ENCODE results near the gene SH3TC1.

DNA sequence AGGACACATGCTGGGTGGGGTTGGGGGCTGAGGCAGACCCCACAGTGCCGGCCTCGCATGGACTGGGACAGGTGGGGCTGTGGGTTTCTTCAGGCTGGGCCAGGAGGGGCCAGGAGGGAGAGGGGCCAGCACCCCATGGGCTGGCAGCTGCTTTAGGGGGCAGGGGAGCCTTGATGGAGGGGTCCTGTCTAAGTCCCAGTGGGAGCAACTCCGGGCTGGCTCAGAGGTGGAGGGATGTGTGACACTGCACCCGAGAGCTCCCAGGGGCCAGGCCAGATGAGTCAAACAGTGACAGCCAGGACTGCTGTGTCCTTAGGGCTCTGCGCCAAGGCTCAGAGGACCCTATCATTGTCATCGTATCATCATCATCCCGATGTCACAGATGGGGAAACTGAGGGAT is 36.1 kb upstream of the SH3TC1 start:
- TF ChIP-seq NKX3-1 (CRISPR knock-in tag; IDR thresholded peaks at IDR 0.05) (no peak), ZSCAN12 (CRISPR knock-in tag; IDR thresholded peaks at IDR 0.05) (no peak), MAFK (conservative IDR thresholded peaks at IDR 0.05 in 1 of 2, IDR thresholded peaks at IDR 0.05 in 1 of 2; ENCODE audit: low read length in 2 of 2) (no peak), ELF4 (CRISPR knock-in tag; IDR thresholded peaks at IDR 0.05; ENCODE audit: borderline replicate concordance) (no peak), MXI1 (IDR thresholded peaks at IDR 0.05; ENCODE audit: borderline replicate concordance, low read depth, low read length) (no peak), ARNTL (CRISPR knock-in tag; IDR thresholded peaks at IDR 0.05) (no peak)
- TF ChIP-seq, protein P1, sequence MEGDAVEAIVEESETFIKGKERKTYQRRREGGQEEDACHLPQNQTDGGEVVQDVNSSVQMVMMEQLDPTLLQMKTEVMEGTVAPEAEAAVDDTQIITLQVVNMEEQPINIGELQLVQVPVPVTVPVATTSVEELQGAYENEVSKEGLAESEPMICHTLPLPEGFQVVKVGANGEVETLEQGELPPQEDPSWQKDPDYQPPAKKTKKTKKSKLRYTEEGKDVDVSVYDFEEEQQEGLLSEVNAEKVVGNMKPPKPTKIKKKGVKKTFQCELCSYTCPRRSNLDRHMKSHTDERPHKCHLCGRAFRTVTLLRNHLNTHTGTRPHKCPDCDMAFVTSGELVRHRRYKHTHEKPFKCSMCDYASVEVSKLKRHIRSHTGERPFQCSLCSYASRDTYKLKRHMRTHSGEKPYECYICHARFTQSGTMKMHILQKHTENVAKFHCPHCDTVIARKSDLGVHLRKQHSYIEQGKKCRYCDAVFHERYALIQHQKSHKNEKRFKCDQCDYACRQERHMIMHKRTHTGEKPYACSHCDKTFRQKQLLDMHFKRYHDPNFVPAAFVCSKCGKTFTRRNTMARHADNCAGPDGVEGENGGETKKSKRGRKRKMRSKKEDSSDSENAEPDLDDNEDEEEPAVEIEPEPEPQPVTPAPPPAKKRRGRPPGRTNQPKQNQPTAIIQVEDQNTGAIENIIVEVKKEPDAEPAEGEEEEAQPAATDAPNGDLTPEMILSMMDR (CRISPR knock-in tag; IDR thresholded peaks at IDR 0.05) = no peak

All from HepG2 (cell line).